K562 treated with DMSO at 1 percent for 4 hours (cell line): Measurements from ENCODE around the gene C19orf33. TPM values are rescaled to one million over a fixed set of nuclear protein-coding genes. Genes with fewer than 3 reads are reported as not detected.

Experiments used
- total RNA-seq: library from RNA; unstranded; fragments of 300-600 nt; gene quantifications from 2 replicates; pipeline ENCODE4 v1.2.3, GENCODE V29; 2022; ENCODE audit not compliant: insufficient read depth

C19orf33 gene
- total RNA-seq, result not detected in 2 replicates

DNA sequence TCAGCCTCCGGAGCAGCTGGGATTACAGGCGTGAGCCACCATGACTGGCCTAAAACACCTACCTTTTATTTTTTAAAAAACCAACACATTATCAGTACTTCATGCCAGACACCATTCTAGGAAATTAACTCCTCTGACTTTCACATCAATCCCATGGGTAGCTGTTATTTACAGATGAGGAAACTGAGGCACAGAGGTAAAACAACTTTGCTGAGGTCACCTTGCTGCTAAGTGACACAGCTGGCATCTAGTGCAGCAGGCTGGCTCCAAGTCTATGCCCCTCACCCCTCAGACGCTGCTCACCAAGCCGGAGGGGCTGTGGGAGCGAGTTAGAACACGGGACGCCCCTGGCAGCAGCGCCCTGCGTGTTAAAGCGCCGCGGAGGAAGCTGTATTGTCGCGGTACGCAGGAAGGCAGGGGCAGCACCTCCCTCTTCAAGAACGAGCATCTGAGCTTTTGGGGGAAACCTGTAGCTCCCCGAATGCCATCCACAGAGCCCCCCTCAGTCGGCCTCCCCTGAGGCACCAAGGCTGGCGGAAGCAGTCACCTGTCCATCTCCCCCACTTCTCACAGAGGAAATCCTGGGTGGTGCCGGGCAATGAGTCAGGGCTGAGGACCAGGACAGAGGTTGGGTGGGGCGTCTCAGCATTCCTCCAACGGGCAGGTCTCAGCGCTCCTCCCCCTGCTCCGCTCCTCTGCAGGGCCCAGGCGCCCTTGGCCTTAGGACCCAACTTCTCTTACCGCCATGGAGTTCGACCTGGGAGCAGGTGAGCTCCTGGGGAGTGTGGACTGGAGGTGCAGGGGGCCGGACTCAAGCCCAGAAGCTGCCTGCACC, at the start of gene C19orf33:
TSS of gene C19orf33 (plus strand) at position 735 of the 835 bp plus-strand sequence. CDS start at position 746, 11 bp downstream.

DNA sequence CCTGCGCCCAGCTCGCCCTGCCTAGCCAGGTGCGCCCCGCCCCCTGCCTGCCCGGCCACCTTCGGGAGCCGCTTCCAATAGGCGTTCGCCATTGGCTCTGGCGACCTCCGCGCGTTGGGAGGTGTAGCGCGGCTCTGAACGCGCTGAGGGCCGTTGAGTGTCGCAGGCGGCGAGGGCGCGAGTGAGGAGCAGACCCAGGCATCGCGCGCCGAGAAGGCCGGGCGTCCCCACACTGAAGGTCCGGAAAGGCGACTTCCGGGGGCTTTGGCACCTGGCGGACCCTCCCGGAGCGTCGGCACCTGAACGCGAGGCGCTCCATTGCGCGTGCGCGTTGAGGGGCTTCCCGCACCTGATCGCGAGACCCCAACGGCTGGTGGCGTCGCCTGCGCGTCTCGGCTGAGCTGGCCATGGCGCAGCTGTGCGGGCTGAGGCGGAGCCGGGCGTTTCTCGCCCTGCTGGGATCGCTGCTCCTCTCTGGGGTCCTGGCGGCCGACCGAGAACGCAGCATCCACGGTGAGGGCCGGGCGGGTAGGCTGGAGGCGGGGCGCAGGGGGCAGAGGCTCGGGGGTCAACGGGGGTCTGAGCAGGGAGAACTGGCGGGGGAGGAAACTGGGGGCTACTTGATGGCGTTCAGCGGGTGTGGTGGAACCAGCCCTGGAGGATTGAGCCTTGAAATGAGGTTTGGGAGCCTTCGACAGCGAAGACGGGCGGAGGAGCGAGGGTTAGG, 39.4 kb upstream of the C19orf33 start, which contains the start of gene SPINT2:
TSS of gene SPINT2 (plus strand) at position 88 of the 727 bp plus-strand sequence. CDS start at position 408, 320 bp downstream.

DNA sequence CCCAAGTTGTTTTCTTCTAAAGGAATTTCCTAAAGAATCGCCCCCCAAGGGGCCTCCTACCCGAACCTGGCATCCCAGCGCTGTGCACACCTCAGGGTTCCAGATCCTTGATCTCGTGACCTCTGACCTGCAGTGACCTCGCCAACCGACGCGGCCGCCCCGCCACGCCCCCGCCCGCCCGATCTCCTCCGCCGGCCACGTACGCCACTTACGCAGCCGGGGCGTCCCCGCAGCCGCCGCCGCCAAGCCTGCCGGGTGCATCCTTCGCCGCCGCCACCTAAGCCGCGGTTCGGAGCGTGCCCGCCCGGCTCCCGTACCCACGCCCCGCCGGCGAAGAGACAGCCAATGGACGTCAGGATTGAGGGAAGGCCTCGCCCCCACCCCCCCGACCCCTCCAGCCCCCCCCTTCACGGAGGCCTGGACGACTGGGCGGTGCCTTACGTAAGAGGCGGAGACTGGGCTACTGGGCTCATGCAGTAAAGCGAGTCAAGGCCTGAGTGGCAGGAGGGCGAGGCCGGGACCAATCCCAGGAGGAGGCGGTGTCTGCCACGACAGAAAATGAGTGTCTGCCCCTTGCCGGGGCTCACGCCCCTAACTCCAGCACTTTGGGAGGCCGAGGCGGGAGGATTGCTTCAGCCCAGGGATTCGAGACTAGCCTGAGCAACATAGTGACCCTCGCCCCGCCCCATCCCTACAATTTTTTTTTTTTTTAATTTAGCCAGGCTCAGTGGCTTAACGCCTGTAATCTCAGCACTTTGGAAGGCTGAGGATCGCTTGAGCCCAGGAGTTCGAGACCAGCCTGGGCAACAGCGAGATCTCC, 11.8 kb downstream of the C19orf33 start, which contains the start of gene YIF1B:
TSS of gene YIF1B (minus strand) at position 291 of the 820 bp plus-strand sequence. CDS start at position 261, 30 bp downstream.

DNA sequence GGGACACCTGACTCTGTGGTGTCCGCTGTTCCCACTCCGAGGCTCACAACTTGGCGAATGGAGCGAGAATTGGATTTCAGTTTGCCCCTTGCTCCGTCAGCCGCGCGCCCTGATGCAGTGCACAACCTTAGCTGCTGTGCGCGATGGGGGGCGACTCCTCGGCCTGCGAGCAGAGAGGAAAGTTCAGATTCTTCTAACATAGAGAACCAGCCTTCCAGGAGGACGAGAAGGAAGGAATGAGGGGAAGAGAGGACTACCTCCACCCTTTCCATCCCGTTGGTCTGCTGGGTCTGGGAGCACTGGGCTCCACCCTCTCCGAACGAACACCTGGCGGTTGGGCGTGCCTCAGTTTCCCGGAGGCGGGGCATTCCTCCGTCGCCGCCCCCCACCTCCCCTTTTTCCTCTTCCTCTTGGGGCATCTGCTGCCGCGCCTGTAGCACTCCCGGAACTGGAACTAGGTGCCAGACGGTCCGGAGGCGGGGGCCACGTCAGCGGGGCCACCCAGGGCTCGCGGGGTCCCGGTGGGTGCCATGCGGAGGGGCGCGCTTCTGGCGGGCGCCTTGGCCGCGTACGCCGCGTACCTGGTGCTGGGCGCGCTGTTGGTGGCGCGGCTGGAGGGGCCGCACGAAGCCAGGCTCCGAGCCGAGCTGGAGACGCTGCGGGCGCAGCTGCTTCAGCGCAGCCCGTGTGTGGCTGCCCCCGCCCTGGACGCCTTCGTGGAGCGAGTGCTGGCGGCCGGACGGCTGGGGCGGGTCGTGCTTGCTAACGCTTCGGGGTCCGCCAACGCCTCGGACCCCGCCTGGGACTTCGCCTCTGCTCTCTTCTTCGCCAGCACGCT, 15.6 kb downstream of the C19orf33 start, which contains the start of gene KCNK6:
TSS of gene KCNK6 (plus strand) at position 425 of the 838 bp plus-strand sequence. CDS start at position 531, 106 bp downstream.

Other genes starting within 250 kb of the C19orf33 start
- 1.7 and 1.9 TPM in 2 replicates for gene DPF1, start 80.0 kb upstream of the C19orf33 start, total RNA-seq
- gene PPP1R14A, start 47.9 kb upstream of the C19orf33 start, total RNA-seq, result 59.5 and 75.3 TPM in 2 replicates
- gene SPINT2, start 39.7 kb upstream of the C19orf33 start, total RNA-seq, result 1.2 TPM in 1 of 2 replicates, not detected in the other
- 487 and 516 TPM in 2 replicates for gene YIF1B, start 11.7 kb downstream of the C19orf33 start, total RNA-seq
- 0.12 TPM in 1 of 2 replicates, not detected in the other for gene KCNK6, start 15.6 kb downstream of the C19orf33 start, total RNA-seq
- not detected in 2 replicates for gene CATSPERG, start 31.6 kb downstream of the C19orf33 start, total RNA-seq
- 380 and 446 TPM in 2 replicates for gene PSMD8, start 70.3 kb downstream of the C19orf33 start, total RNA-seq
- 3.0 and 3.6 TPM in 2 replicates for gene GGN, start 83.8 kb downstream of the C19orf33 start, total RNA-seq
- 0.48 and 1.3 TPM in 2 replicates for gene SPRED3, start 84.4 kb downstream of the C19orf33 start, total RNA-seq
- 21.1 and 31.7 TPM in 2 replicates for gene FAM98C, start 98.8 kb downstream of the C19orf33 start, total RNA-seq
- 20.3 and 24.4 TPM in 2 replicates for gene RASGRP4, start 122.0 kb downstream of the C19orf33 start, total RNA-seq
- 2.2 and 8.6 TPM in 2 replicates for gene RYR1, start 129.4 kb downstream of the C19orf33 start, total RNA-seq